Skeletal muscle cell (primary cell): ENCODE data around the gene CCL26.

Source experiments
- DNase-seq: peaks from one replicate; pipeline ENCODE4 v3.0.0-alpha.2; 2010; ENCODE audit warnings: low read depth
- H3K4me3 ChIP-seq: 2 replicates; pipeline ENCODE4 v1.5.1; 2011; ENCODE audit warnings: low read depth, mild to moderate bottlenecking, control low read depth, low read length, moderate library complexity

CCL26 gene

DNA sequence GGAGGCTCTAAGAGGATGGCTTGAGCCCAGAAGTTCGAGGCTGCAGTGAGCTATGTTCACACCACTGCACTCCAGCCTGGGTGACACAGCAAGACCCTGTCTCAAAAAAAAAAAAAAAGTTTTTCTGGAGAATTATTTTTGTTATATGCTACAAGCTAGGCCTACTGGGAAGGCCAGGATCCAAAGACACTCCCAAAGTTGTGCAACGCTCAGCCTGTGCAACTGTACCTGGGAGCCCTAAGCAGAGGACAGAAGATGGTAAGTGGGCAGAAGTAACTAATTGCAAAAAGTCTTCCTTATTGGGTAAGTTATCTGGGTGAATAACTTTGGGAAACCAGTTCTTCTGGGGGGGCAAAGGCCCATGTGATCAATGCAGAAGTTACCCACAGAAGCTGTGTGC is 50.6 kb downstream of the CCL26 start:
- no peak overlapping the region for H3K4me3 ChIP-seq
- no peak for DNase-seq

DNA sequence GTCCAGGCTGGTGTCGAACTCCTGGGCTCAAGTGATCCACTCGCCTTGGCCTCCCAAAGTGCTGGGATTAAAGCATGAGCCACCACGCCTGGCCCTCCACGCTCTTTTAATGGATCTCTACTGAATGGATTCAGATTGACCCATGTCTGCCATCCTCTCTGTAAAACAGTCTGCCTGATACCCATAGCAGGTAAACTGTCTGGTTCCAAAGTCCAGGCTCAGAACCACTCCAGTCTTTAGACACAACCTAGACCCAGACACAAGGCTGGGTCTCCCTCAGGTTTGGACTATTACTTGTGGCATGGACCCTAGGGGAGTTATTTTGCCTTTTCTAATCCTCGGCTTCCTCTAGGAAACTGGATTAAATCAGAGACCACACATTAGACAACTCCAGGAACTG is 52.4 kb downstream of the CCL26 start:
- no peak for DNase-seq
- H3K4me3 ChIP-seq = no peak overlapping the region
